Transverse colon (tissue), 4 donors: ENCODE measurements around the gene GPR39.

ENCODE experiments used
- CTCF ChIP-seq, 5 experiments: fragments of 200-600 bp in 3 of 5; fragments of 450-650 bp in 2 of 5; sonication (generic) in 3 of 5; IDR thresholded peaks; 1 replicate in 2 of 5; 2 replicates in 3 of 5; pipeline ENCODE4 v1.5.1; 2016 to 2017; ENCODE audit warnings: antibody characterized with exemption in 5 of 5, inconsistent platforms in 3 of 5, mild to moderate bottlenecking in 2 of 5, moderate library complexity in 1 of 5
- EP300 ChIP-seq: sonication (generic); formaldehyde crosslinking; IDR thresholded peaks from one replicate; pipeline ENCODE4 v1.6.1; 2017; ENCODE audit warnings: antibody characterized with exemption, low read depth
- POLR2A ChIP-seq: fragments of 450-650 bp; IDR thresholded peaks from one replicate; pipeline ENCODE4 v1.6.1; 2016; ENCODE audit warnings: antibody characterized with exemption, mild to moderate bottlenecking, moderate library complexity
- POLR2AphosphoS5 ChIP-seq, 3 donors: sonication (generic); formaldehyde crosslinking; IDR thresholded peaks; one replicate each; pipeline ENCODE4 v1.6.1; 2016; ENCODE audit warnings: antibody characterized with exemption in 3 of 3

- no peak for TF ChIP-seq CTCF (IDR thresholded peaks at IDR 0.05)
- TF ChIP-seq EP300 = no peak
- TF ChIP-seq POLR2AphosphoS5 (IDR thresholded peaks at IDR 0.05) = no peak
- TF ChIP-seq POLR2A = no peak
Observed at GRCh38 chr2:132598536-132598935, 181.9 kb downstream of the GPR39 start.
